Activated CD4-positive, CD25-positive, alpha-beta regulatory T cell treated with anti-CD3 and anti-CD28 coated beads, Interleukin-2, amount 50 U/mL, for 24 hours (primary cell): ENCODE measurements around the gene TMEM204.

Experiments used
- ATAC-seq, 2 donors: fragments of 150-1000 bp; cut with Tn5 transposase; one replicate each; pipeline ENCODE4 v1.10.0; 2021; ENCODE audit warnings: mild to moderate bottlenecking in 1 of 2, moderate library complexity in 1 of 2

TMEM204 gene

GRCh38 chr16:1499756-1500464 lies 33.6 kb upstream of the TMEM204 start:
- no peak for ATAC-seq

GRCh38 chr16:1500465-1501150 lies 32.9 kb upstream of the TMEM204 start:
- no peak for ATAC-seq

GRCh38 chr16:1501630-1502029 lies 31.8 kb upstream of the TMEM204 start:
- no peak for ATAC-seq

- no peak for ATAC-seq
Observed at GRCh38 chr16:1502092-1503004, 31.1 kb upstream of the TMEM204 start.

- no peak for ATAC-seq
Observed at GRCh38 chr16:1503110-1503955, 30.1 kb upstream of the TMEM204 start.

- no peak for ATAC-seq
Observed at GRCh38 chr16:1505073-1505844, 28.2 kb upstream of the TMEM204 start.

- ATAC-seq = no peak
Observed at GRCh38 chr16:1505912-1506311, 27.6 kb upstream of the TMEM204 start.

GRCh38 chr16:1506494-1507213 lies 26.8 kb upstream of the TMEM204 start:
- ATAC-seq = no peak

- ATAC-seq = no peak
Observed at GRCh38 chr16:1508494-1509187, 24.8 kb upstream of the TMEM204 start.

- no peak for ATAC-seq
Observed at GRCh38 chr16:1509307-1510221, 23.9 kb upstream of the TMEM204 start.

GRCh38 chr16:1510272-1510671 lies 23.2 kb upstream of the TMEM204 start:
- ATAC-seq = no peak

- no peak for ATAC-seq
Observed at GRCh38 chr16:1510941-1511351, 22.5 kb upstream of the TMEM204 start.

GRCh38 chr16:1511662-1512569 lies 21.6 kb upstream of the TMEM204 start:
- no peak for ATAC-seq

- ATAC-seq = no peak
Observed at GRCh38 chr16:1512774-1513173, 20.7 kb upstream of the TMEM204 start.

- ATAC-seq = no peak
Observed at GRCh38 chr16:1514507-1514906, 19.0 kb upstream of the TMEM204 start.

GRCh38 chr16:1518626-1519135 lies 14.8 kb upstream of the TMEM204 start:
- no peak for ATAC-seq

- no peak for ATAC-seq
Observed at GRCh38 chr16:1519831-1520230, 13.6 kb upstream of the TMEM204 start.

GRCh38 chr16:1520461-1520860 lies 13.0 kb upstream of the TMEM204 start:
- no peak for ATAC-seq
